LNCAP (cell line): ENCODE measurements around the gene REXO5.

Experiments used
- TF ChIP-seq, protein P1 (sequence below): fragments of 450-650 bp; IDR thresholded peaks from 2 replicates; pipeline ENCODE4 v1.5.1; 2017; ENCODE audit warnings: mild to moderate bottlenecking

The REXO5 gene

DNA sequence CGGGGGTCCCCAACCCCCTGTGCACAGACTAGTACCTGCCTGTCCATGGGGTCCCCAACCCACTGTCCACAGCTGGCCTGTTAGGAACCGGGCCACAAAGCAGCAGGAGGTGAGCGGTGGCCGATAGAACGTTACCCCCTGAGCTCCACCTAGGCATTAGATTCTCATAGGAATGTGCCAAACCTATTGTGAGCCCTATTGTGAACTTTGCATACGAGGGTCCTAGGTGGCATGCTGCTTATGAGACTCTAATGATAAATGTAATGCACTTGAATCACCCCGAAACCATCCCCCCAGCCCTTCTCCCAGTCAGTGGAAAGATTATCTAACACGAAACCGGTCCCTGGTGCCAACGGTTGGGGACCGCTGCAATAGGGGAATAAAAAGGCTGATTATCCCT, 1.5 kb downstream of the REXO5 start:
- TF ChIP-seq, protein P1, sequence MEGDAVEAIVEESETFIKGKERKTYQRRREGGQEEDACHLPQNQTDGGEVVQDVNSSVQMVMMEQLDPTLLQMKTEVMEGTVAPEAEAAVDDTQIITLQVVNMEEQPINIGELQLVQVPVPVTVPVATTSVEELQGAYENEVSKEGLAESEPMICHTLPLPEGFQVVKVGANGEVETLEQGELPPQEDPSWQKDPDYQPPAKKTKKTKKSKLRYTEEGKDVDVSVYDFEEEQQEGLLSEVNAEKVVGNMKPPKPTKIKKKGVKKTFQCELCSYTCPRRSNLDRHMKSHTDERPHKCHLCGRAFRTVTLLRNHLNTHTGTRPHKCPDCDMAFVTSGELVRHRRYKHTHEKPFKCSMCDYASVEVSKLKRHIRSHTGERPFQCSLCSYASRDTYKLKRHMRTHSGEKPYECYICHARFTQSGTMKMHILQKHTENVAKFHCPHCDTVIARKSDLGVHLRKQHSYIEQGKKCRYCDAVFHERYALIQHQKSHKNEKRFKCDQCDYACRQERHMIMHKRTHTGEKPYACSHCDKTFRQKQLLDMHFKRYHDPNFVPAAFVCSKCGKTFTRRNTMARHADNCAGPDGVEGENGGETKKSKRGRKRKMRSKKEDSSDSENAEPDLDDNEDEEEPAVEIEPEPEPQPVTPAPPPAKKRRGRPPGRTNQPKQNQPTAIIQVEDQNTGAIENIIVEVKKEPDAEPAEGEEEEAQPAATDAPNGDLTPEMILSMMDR = no peak

DNA sequence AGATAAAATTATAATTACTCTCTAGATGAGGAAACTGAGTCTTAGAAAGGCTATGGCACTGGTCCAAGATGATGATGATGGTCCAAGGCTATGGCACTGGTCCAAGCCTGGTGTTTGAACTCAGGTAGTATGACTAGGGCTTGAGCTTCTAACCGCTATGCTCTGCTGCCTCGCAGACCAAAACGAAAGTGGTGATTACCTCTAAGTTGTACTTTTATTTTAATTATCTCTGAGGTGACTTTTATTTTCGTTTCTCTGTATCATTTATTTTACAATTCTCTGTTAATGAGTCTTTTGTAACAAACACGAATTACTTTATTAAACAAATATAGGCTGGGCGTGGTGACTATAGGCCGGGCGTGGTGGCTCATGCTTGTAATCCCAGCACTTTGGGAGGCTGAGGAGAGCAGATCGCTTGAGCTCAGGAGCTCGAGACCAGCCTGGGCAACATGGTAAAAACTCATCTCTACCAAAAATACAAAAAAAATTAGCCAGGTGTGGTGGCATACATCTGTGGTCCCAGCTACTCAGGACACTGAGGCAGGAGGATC, 5.6 kb downstream of the REXO5 start:
- TF ChIP-seq, protein P1 = no peak

DNA sequence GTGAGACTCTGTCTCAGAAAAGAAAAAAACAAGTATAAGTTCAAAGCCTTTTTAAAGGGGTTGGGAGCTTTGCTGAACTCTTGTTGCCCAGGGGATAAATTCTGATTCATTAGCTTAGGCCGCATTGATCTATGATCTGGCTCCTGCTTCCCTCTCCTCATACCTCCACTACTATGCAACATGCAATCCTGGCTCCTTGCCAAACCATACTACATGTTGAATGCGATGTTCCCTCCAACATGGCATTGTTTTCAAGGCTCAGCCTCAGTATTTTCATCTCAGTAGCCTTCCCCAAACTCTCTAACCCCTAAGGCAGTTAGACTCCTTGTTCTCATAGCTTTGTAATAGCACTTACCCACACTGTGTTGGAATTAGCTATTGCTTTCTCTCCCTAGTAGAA, 6.2 kb downstream of the REXO5 start:
- TF ChIP-seq, protein P1 = no peak

DNA sequence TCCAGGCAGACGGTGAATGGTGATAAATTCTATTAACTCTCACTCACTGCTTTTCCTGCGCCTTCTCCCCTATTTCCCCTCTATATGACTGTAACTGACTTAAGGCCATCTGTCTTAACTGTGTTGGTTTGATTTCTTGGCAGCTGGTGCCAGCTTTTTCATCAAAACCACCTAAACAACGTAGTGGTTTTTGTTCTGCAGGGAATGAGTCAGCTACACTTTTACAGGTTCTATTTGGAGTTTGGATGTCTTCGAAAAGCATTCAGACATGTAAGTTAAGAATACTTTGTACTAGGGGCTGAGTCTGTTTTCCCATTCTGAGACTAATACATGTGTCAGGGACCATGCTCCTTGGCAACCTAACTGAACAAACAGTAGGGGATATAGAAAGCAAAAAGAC, 8.5 kb downstream of the REXO5 start:
- TF ChIP-seq, protein P1 = no peak

DNA sequence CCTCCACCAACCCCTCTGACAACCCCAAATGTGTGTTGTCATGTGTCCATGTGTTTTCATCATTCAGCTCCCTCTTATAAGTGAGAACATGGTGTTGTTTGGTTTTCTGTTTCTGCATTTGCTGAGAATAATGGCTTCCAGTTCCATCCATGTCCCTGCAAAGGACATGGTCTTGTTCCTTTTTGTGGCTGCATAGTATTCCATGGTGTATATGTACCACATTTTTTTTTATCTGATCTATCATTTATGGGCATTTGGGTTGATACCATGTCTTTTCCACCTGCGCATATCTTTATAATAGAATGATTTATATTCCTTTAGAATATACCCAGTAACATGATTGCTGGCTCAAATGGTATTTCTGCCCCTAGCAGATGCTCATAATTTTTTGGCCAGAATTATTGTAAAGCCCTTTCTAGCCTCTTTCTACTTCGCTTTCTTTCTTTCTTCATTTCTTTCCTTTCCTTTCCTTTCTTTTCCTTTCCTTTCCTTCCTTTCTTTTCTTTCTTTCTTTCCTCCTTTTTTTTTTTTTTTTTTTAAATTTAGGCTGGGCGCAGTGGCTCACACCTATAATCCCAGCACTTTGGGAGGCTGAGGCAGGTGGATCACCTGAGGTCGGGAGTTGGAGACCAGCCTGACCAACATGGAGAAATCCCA, 12.7 kb downstream of the REXO5 start:
- TF ChIP-seq, protein P1 = no peak

DNA sequence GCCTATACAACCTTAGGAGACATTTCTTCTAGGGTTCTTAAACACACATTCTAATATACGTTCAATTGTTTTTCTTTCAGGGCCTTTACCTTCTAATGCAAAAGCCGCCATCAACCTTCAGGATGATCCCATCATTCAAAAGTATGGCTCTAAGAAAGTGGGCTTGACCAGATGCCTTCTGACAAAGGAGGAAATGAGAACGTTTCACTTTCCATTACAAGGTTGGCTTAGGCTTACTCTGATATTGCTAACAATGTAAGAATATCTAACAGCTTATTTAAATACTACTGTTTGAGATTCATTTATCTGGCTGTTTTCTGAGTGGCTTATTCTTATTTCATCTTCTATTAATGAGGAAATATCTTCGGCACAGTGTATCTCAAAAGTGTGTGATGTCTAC, 15.4 kb downstream of the REXO5 start:
- TF ChIP-seq, protein P1 = no peak

DNA sequence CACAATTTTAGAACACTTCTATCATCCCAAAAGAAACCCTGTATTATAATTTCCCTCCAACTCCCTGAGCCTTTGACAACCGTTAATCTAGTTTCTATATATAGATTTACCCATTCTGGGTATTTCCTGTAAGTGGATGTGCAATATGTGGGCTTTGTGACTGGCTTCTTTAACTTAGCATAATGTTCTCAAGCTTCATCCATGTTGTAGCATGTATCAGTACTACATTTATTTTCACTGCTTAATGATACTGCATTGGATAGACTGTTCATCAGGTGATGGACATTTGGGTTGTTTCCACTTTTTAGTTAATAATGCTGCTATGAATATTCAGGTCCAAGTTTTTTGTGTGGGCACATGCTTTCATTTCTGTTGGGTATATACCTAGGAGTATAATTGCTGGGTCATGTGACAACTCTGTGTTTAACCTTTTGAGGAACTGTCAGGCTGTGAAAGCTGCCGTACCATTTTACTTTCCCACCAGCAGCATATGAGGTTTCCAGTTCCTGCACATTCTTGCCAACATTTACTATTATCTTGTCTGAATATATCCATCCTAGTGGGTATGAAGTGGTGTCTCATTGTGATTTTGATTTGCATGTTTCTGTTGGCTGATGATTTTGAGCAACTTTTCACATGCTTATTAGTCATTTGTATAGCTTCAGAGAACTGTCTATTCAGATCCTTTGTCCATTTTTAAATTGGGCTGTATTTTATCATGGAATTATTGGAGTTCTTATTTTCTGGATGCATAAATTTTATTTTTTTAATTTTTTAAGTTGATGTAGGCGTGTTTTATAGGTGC, 16.4 kb downstream of the REXO5 start:
- TF ChIP-seq, protein P1 = no peak
